Subcutaneous abdominal adipose tissue (tissue), 5 donors: Measurements from ENCODE around the gene ABCA2.

Source experiments
- H3K27ac ChIP-seq: one replicate; pipeline ENCODE4 v1.7.0; 2013; ENCODE audit warnings: low read depth, mild to moderate bottlenecking, inconsistent platforms, low read length, moderate library complexity
- H3K27me3 ChIP-seq, 5 donors: one replicate each; pipeline ENCODE4 v1.7.0; 2013; ENCODE audit warnings: low read length in 5 of 5, inconsistent platforms in 1 of 5; ENCODE audit not compliant: control insufficient read depth in 5 of 5, insufficient read depth in 4 of 5
- H3K36me3 ChIP-seq, 5 donors: one replicate each; pipeline ENCODE4 v1.7.0; 2013; ENCODE audit warnings: low read length in 5 of 5; ENCODE audit not compliant: control insufficient read depth in 5 of 5, insufficient read depth in 5 of 5
- H3K4me1 ChIP-seq, 5 donors: one replicate each; pipeline ENCODE4 v1.7.0; 2013; ENCODE audit warnings: low read length in 5 of 5, mild to moderate bottlenecking in 3 of 5, moderate library complexity in 1 of 5; ENCODE audit not compliant: control insufficient read depth in 5 of 5, insufficient read depth in 5 of 5
- H3K4me3 ChIP-seq, 5 donors: one replicate each; pipeline ENCODE4 v1.7.0; 2013; ENCODE audit warnings: low read length in 5 of 5, low read depth in 1 of 5
- H3K9ac ChIP-seq, 5 donors: one replicate each; pipeline ENCODE4 v1.7.0; 2013; ENCODE audit warnings: low read length in 5 of 5, mild to moderate bottlenecking in 4 of 5, moderate library complexity in 3 of 5
- H3K9me3 ChIP-seq, 5 donors: one replicate each; pipeline ENCODE4 v1.7.0; 2013; ENCODE audit warnings: low read length in 5 of 5; ENCODE audit not compliant: control insufficient read depth in 5 of 5
- donor health status: healthy.
- donor health status: healthy.
- donor health status: healthy.
- donor health status: healthy.
- donor health status: healthy.

The ABCA2 gene

GRCh38 chr9:136982232-136983051, 45.6 kb downstream of the ABCA2 start, which contains the start of gene LCNL1:
Gene LCNL1, plus strand, starts transcription at chr9:136982993. Its CDS starts 594 bp downstream, at chr9:136983587.
- no peak within 1 kb of the TSS for H3K27ac ChIP-seq

GRCh38 chr9:136981588-136982231, 46.3 kb downstream of the ABCA2 start:
- H3K9me3 ChIP-seq = no peaks in the 10 kb centered on the region
- no peak overlapping the region for H3K9ac ChIP-seq
- no peak overlapping the region for H3K27ac ChIP-seq
- H3K36me3 ChIP-seq = no peaks in the 10 kb centered on the region
- peaks cover 10 to 40% (median 21%) of the 10 kb centered on the region in 5 donors for H3K27me3 ChIP-seq
- H3K4me3 ChIP-seq = no peak overlapping the region
- peaks cover 0 to 52% (median 31%) of the 10 kb centered on the region in 5 donors for H3K4me1 ChIP-seq

More at GRCh38 chr9:136982232-136983051, 45.6 kb downstream of the ABCA2 start, which contains the start of gene LCNL1:
- peaks cover 0 to 46% (median 24%) of the 10 kb centered on the region in 5 donors for H3K4me1 ChIP-seq
- H3K9me3 ChIP-seq = no peaks in the 10 kb centered on the region
- no peak within 1 kb of the TSS for H3K4me3 ChIP-seq
- peaks cover 10 to 40% (median 21%) of the 10 kb centered on the region in 5 donors for H3K27me3 ChIP-seq
- H3K36me3 ChIP-seq = no peaks in the 10 kb centered on the region
- H3K9ac ChIP-seq = peak within 1 kb of the TSS in 1 of 5 donors; percentile 20

GRCh38 chr9:136980669-136981478, 47.2 kb downstream of the ABCA2 start:
- Histone ChIP-seq H3K9me3 (no peaks in the 10 kb centered on the region), H3K36me3 (no peaks in the 10 kb centered on the region), H3K27me3 (peaks cover 10 to 38% (median 21%) of the 10 kb centered on the region in 5 donors), H3K4me1 (peaks cover 0 to 59% (median 31%) of the 10 kb centered on the region in 5 donors), H3K9ac (no peak overlapping the region), H3K27ac (no peak overlapping the region), H3K4me3 (no peak overlapping the region)

GRCh38 chr9:136979769-136980587, 48.1 kb downstream of the ABCA2 start:
- H3K36me3 ChIP-seq = no peaks in the 10 kb centered on the region
- no peak overlapping the region for H3K9ac ChIP-seq
- H3K27ac ChIP-seq = no peak overlapping the region
- H3K27me3 ChIP-seq = peaks cover 6 to 34% (median 16%) of the 10 kb centered on the region in 5 donors
- H3K4me1 ChIP-seq = peaks cover 0 to 62% (median 28%) of the 10 kb centered on the region in 5 donors
- H3K4me3 ChIP-seq = no peak overlapping the region
- no peaks in the 10 kb centered on the region for H3K9me3 ChIP-seq

GRCh38 chr9:136978865-136979544, 49.0 kb downstream of the ABCA2 start:
- Histone ChIP-seq H3K36me3 (no peaks in the 10 kb centered on the region), H3K4me1 (peaks cover 0 to 65% (median 27%) of the 10 kb centered on the region in 5 donors), H3K27ac (no peak overlapping the region), H3K9ac (no peak overlapping the region), H3K27me3 (peaks cover 0 to 25% (median 7%) of the 10 kb centered on the region in 5 donors), H3K9me3 (no peaks in the 10 kb centered on the region), H3K4me3 (no peak overlapping the region)

- H3K9ac ChIP-seq = peak overlapping the region in 2 of 5 donors; percentile 30 to 41
- no peaks in the 10 kb centered on the region for H3K36me3 ChIP-seq
- H3K9me3 ChIP-seq = no peaks in the 10 kb centered on the region
- H3K27ac ChIP-seq = no peak overlapping the region
- peaks cover 0 to 18% (median under 1%) of the 10 kb centered on the region in 5 donors for H3K27me3 ChIP-seq
- peaks cover 0 to 65% (median 27%) of the 10 kb centered on the region in 5 donors for H3K4me1 ChIP-seq
- peak overlapping the region in 4 of 5 donors; percentile 30 to 67 (median 44) for H3K4me3 ChIP-seq
These were observed 49.8 kb downstream of the ABCA2 start for GRCh38 chr9:136978073-136978864.

GRCh38 chr9:136977649-136978072, 50.4 kb downstream of the ABCA2 start:
- H3K27me3 ChIP-seq = peaks cover 0 to 13% (median 0%) of the 10 kb centered on the region in 5 donors
- peak overlapping the region in 1 of 5 donors; percentile 41 for H3K9ac ChIP-seq
- H3K36me3 ChIP-seq = no peaks in the 10 kb centered on the region
- no peak overlapping the region for H3K27ac ChIP-seq
- peak overlapping the region in 4 of 5 donors; percentile 30 to 67 (median 44) for H3K4me3 ChIP-seq
- H3K4me1 ChIP-seq = peaks cover 0 to 61% (median 27%) of the 10 kb centered on the region in 5 donors
- H3K9me3 ChIP-seq = no peaks in the 10 kb centered on the region

DNA sequence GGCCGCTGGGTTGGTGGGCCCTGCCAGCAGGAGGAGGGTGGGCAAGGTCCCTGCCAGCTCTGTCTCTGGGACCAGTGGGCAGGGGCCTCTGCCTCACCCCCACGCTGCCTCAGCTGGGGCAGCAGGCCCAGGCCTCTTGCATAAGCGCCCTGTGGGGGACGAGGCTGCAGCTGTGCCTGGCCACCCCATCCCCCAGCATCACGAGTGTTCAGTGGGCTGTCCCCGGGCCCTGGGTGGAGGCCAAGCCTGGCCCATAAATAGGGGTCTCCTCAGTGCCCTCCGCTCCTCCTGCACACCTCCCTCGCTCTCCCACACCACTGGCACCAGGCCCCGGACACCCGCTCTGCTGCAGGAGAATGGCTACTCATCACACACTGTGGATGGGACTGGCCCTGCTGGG, 50.8 kb downstream of the ABCA2 start, which contains the start of gene PTGDS:
Gene PTGDS, plus strand, starts transcription at position 282 of the 400 bp plus-strand sequence. Its CDS starts 75 bp downstream, at position 357.
- H3K27ac ChIP-seq = no peak within 1 kb of the TSS

More for the DNA sequence above, 50.8 kb downstream of the ABCA2 start, which contains the start of gene PTGDS:
- H3K4me3 ChIP-seq = peak within 1 kb of the TSS in 4 of 5 donors; percentile 30 to 67 (median 44)
- peaks cover 0 to 57% (median 23%) of the 10 kb centered on the region in 5 donors for H3K4me1 ChIP-seq
- H3K27me3 ChIP-seq = peaks cover 0 to 8% (median 0%) of the 10 kb centered on the region in 5 donors
- H3K36me3 ChIP-seq = no peaks in the 10 kb centered on the region
- H3K9ac ChIP-seq = peak within 1 kb of the TSS in 2 of 5 donors; percentile 30 to 41
- no peaks in the 10 kb centered on the region for H3K9me3 ChIP-seq
